NCI-H524 treated with DMSO at 0.1 percent for 48 hours (cell line): ENCODE measurements around the gene UBC.
"Not testable (repeated sequence)": the region's sequence is repeated elsewhere in the genome, so short reads cannot be mapped to it uniquely, and the experiment has no call there.

Experiments used
- DNase-seq: peaks from one replicate; lab custom pipeline; 2025; lab: John Stamatoyannopoulos, UW

UBC gene

GRCh38 chr12:124884587-124885438 lies 29.6 kb downstream of the UBC start:
- DNase-seq = no peak

DNA sequence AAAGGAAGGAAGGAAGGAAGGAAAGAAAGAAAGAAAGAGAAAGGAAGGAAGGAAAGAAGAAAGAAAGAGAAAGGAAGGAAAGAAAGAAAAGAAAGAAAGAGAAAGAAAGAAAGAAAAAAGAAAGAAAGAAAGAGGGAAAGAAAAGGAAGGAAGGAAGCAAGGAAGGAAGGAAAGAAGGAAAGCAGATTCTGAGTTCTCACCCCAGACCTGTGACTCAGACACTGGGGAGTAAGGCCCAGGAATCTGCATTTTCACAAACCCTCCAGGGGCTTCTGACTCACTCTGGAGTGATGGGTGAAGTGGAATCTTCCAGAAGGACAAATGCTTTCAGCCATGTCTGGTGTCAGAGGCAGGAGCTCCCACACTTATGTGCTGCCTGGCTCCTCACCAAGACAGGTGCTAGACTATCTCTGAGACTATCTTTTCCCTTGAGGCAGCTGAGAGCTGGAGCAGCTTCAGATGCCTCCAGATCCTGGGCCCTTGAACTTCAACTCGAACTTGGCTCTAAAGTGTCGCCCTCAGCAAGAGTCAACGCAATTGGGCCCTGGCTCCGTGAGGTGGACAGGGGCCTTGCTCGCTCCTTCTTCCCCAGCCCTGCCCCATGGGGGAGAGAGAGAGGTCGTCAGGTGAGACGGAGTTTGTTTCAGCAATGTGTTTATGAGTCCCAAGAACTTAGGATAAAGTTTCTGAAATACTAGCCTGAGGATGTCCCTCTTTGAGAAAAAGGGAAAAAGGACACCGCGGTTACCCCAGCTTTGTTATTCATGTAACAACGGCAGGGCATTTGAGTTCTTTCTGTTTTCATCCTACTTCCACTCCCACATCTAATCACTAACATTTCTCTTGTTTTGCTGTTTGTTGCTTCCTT lies 31.0 kb downstream of the UBC start:
- no peak for DNase-seq

DNA sequence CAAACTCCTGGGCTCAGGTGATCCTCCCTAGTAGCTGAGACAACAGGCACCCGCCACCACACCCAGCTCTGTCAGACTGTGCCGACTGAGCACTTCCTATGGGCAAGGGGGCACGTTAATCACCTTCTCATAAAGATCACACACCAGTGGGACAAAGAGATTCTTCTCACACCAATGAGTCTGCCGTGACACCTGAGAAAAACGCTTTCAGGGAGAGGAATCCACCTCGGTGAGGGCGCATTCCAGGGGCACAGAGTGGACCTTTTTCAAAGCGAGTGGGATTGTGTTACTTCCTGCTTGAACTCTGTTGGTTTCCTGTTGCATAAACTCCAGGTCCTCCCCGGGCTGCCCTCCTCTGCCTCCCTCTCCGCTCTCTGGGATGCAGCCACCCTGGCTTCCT lies 33.3 kb downstream of the UBC start:
- DNase-seq = no peak

- not testable (repeated sequence) for DNase-seq
Observed at GRCh38 chr12:124880335-124880734, 34.1 kb downstream of the UBC start.

- DNase-seq = no peak
Observed at GRCh38 chr12:124878795-124879516, 35.5 kb downstream of the UBC start.

GRCh38 chr12:124877423-124877822 lies 37.0 kb downstream of the UBC start:
- no peak for DNase-seq

DNA sequence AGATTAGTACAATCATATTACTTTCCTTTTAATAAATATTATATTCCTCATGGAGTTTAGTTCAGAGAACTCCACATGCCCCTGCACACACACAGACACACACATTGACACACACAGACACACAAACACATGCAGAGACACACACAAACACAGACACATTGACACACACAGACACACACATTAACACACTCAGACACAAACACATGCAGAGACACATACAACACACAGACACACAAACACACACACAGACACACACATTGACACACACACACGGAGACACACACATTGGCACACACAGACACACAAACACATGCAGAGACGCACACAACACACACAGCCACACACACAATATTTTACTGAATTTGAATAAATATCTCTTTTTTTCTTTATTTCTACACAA lies 38.3 kb downstream of the UBC start:
- no peak for DNase-seq

DNA sequence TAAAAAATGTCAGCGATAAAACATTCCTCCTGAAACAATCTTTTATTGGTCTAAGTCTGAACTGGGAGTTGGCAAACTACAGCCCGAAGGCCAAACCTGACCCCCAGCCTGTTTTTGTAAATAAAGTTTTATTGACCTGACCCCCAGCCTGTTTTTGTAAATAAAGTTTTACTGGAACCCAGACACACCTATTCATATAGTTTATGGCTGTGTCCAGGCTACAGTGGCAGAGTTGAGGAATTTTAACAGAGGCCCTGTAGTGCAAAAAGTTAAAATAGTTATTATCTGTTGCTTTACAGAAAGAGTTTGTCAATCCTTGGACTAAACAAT lies 38.7 kb downstream of the UBC start:
- DNase-seq = no peak

DNA sequence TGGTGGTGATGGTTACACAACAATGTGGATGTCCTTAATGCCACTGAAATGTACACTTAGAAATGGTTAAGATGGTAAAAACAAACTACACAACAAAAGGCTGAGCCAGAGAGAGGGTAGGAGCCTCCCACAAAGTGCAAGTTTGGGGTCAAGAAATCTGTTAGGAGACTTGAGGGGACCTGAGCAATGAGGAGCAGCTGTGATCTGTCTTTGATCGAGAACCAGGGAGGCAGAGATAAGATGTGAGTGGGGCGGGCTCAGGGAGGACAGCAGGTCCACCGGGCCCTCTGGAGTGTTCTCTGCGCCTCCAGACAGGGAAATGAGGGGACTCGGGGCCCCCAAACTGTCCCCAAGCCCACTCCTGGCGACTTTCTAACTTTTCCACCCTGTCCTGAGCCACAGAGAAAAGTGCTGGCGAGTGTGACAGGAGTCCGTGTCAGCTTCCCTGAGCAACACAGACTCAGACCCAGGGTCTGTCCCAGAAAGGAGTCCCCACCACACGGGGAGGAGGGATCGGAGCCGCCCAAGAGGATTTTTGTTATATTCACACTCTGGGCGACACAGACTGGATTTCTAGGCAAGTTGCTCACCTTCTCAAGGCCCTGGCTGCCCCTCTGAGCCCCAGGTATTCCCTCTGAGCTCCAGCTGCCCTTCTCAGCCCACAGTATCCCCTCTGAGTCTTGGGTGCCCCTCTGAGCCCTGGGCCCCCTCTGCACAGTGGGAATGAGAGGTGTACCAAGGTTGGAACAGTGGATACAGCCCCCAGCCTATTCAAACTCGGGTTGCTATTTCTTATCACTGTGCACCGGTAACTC lies 39.3 kb downstream of the UBC start:
- no peak for DNase-seq

DNA sequence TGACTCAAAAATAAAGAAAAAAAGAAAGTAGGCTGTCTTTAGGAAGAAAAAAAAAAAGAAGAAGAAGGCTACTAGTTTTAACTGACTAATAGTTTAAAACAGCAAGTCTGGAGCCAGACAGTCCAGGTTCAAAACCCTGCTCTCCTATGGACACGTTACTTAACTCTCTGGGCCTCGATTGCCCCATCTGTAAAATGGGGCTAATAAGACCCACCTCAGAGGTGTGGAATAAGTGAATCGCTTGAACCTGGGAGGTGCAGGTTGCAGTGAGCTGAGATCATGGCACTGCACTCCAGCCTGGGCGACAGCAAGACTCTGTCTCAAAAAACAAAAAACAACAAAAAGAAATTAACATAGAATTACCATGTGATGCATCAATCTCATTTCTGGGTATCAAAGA lies 40.3 kb downstream of the UBC start:
- no peak for DNase-seq

- DNase-seq = no peak
Observed at GRCh38 chr12:124872068-124872719, 42.3 kb downstream of the UBC start.

GRCh38 chr12:124871297-124871696 lies 43.2 kb downstream of the UBC start:
- no peak for DNase-seq

DNA sequence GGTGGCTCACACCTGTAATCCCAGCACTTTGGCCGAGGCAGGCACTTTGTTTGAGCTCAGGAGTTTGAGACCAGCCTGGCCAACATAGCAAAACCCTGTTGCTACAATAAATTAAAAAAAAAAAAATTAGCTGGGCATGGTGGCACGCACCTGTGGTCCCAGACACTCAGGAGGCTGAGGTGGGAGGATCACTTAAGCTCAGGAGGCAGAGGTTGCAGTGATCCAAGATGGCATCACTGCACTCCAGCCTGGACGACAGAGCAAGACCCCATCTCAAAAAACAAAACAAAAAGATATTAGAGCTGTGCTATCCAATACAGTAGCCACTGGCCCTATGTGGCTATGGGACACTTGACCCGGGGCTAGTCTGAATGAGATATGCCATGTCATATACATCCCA lies 43.9 kb downstream of the UBC start:
- no peak for DNase-seq

DNA sequence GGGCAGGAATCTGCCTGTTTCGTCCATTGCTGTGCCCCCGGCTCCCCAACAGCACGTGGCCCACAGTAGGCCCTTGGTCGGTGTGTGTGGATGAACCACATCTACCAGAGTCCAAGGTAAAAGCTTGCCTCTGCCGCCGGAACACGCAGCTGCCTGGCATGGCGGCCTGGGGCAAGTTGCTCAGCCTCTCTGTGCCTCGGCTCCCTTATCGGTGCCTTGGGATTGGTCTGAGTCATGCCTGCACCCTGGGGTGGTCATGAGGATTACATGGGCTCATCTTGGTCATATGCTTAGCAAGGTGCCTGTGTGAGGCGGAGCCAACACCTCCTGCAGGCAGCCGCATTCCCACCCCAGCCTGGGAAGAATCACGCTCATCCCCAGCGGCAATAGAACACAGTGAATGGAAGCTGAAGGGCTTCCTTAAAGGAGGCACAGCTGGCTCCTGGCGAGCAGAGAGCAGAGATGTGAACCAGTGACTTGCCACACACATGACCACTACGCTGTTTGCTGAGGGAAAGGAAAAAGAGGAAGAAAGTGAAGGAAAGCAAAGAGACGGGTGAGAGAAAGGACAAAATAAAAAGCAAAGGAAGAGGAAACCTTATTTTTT lies 45.3 kb downstream of the UBC start:
- no peak for DNase-seq

DNA sequence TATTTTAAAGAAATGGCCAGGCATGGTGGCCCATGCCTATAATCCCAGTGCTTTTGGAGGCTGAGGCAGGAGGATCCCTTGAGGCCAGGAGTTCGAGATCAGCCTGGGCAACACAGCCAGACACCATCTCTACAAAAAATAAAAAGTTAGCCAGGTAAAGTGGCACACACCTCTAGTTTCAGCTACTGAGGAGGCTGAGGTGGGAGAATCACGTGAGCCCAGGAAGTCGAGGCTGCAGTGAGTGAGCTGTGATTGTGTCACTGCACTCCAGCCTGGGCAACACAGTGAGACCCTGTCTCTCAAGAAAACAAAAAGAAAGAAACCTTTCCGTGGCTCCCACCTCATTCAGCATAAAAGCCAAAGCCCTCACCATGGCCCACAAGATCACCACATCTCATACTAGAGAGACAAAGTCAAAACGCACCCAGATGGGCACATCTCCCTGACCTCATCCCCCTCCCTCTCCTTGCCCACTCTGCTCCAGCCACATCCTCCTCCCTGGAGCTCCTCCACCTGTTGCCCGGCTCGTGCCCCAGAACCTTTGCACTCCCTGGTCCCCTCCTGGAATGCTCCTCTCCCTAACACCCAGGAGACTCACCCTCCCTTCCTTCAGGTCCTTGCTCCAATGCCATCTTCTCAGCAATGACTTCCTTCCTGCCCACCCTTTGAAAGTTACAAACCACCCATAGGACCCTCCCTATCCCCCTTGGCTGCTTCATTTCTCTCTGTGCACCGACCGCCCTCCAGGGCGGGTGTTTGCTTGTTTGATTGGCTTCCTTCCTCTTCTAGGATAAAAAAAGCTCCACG lies 46.0 kb downstream of the UBC start:
- DNase-seq = no peak

GRCh38 chr12:124867401-124867930 lies 47.0 kb downstream of the UBC start:
- no peak for DNase-seq

GRCh38 chr12:124866883-124867400 lies 47.5 kb downstream of the UBC start:
- no peak for DNase-seq

DNA sequence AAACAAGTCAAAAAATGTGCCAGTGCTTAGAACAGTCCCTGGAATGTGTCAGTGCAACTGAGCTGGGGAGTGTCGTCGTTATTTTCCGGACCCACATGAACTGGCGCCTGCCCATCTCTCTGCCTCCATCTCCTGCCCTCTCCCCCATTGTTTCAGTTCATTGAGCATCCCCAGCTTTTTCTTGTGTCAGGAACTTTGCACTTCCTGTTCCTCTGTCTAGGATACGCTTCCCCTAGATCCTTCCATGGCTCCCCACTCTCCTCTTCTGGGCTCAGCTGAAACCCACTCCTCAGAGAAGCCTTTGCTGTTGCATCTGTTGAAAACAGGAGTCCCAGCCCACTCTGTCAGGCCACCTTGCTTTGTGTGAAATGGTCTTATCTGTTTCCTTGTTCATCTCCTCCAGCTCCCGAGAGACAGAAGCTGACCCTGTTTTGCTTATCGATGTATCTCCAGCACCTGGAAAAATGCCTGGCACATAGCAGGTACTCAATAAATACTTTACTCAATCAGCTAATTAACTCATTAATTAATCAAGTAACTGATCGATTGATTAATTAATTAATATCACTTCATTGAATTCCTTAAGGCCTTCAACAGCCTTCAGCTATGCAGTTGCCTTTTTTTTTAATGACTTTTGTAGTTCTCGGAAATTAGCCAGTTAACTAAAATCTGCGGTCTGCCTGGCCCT lies 48.1 kb downstream of the UBC start:
- DNase-seq = no peak

- DNase-seq = no peak
Observed at GRCh38 chr12:124865728-124866127, 48.7 kb downstream of the UBC start.
